ENCODE measurements around the gene PHKB. TPM values are rescaled to one million over a fixed set of nuclear protein-coding genes. Genes with fewer than 3 reads are reported as not detected.

PHKB gene
- total RNA-seq, 1 experiment from 2014 or later: 38.8 TPM

GRCh38 chr16:47578573-47578972 is 117.4 kb downstream of the PHKB start:
- Histone ChIP-seq H2BK15ac (ENCODE audit: low read depth, low read length) (no peak overlapping the region), H2BK20ac (ENCODE audit: low read depth, low read length, poor library complexity, severe bottlenecking) (no peak overlapping the region), H3K18ac (ENCODE audit: insufficient read length, low read depth, low read length) (no peak overlapping the region), H4K8ac (replicated peaks; ENCODE audit: insufficient read length, low read depth, low read length) (no peak overlapping the region), H3K4me1 (ENCODE audit: insufficient read depth, low read length) (no peaks in the 10 kb centered on the region), H3K23ac (ENCODE audit: insufficient read length, low read depth, low read length) (no peak overlapping the region), H4K91ac (ENCODE audit: insufficient read length, low read depth, low read length) (no peak overlapping the region), H4K5ac (ENCODE audit: insufficient read length, low read depth, low read length) (no peak overlapping the region), H3K14ac (ENCODE audit: insufficient read depth, low read length) (no peak overlapping the region), H3K9me3 (ENCODE audit: control insufficient read depth, low read depth, low read length) (no peaks in the 10 kb centered on the region), H2AK5ac (ENCODE audit: insufficient read length, low read length) (no peak overlapping the region), H2BK5ac (ENCODE audit: insufficient read length, low read length) (no peak overlapping the region), H3K56ac (ENCODE audit: insufficient read length, low read depth, low read length) (no peak overlapping the region), H2BK12ac (ENCODE audit: insufficient read length, low read depth, low read length) (no peak overlapping the region), H3K4ac (ENCODE audit: low read depth, low read length) (no peak overlapping the region), H3K9ac (ENCODE audit: extremely low read depth, insufficient read length, low read length) (no peak overlapping the region), H2AFZ (ENCODE audit: low read length) (no peak overlapping the region), H3K4me2 (ENCODE audit: insufficient read depth, insufficient read length, low read length) (no peak overlapping the region), H3K27me3 (ENCODE audit: insufficient read depth, low read length) (no peaks in the 10 kb centered on the region), H3T11ph (ENCODE audit: low read length) (no peak overlapping the region), H2BK120ac (ENCODE audit: low read depth, low read length, poor library complexity, severe bottlenecking) (no peak overlapping the region), H3K27ac (ENCODE audit: insufficient read length, low read depth, low read length) (no peak overlapping the region), H3K23me2 (ENCODE audit: insufficient read length, low read depth, low read length, poor library complexity, severe bottlenecking) (no peaks in the 10 kb centered on the region), H3K79me1 (ENCODE audit: insufficient read depth, low read depth, low read length, poor library complexity, severe bottlenecking) (no peaks in the 10 kb centered on the region), H4K20me1 (ENCODE audit: control insufficient read depth, insufficient read depth, insufficient read length) (no peaks in the 10 kb centered on the region), H3K79me2 (ENCODE audit: insufficient read depth, low read length) (no peaks in the 10 kb centered on the region)
- H3K4me1 Mint-ChIP-seq: peaks cover 6 to 8% of the 10 kb centered on the region in 2 experiments; a peak in 3 of 4 replicates
- WGBS (ENCODE audit: extremely low coverage, insufficient read length, low lambda C conversion rate): no CpG with 5 or more reads among the region's 1 CpG
- H3K9me3 Mint-ChIP-seq: no peaks in the 10 kb centered on the region; a peak in 1 of 5 replicates
- TF ChIP-seq CTCF (conservative IDR thresholded peaks at IDR 0.05): no peak
- no peak for DNase-seq
- H3K27ac Mint-ChIP-seq: no peak overlapping the region; a peak in 1 of 7 replicates
- no peak overlapping the region for H3K4me3 Mint-ChIP-seq
- no peaks in the 10 kb centered on the region; the same call in 1 of the 2 replicates for H3K27me3 Mint-ChIP-seq (ENCODE audit: low read depth)
- peaks cover 7 to 9% (median 9%) of the 10 kb centered on the region in 3 experiments; a peak in 4 of 7 replicates for H3K36me3 Mint-ChIP-seq (ENCODE audit: insufficient read depth in 1 of 3, low read depth in 3 of 3)
